Measurements from ENCODE around the gene GGN.

DNA sequence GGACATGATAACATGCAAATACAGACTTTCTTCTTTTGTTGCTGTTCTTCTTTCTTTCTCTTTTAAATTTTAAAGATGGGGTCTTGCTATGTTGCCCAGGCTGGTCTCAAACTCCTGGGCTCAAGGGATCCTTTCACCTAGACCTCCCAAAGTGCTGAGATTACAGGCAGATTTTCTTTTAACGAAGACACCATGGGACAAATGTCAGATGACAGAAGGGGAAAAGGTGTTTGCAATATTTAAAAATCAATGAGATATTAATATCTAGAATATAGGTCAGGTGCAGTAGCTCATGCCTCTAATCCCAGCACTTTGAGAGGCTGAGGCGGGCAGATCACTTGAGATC, 42.0 kb upstream of the GGN start:
- no peak for TF ChIP-seq POLR2A (IDR thresholded peaks at IDR 0.05)
- TF ChIP-seq, protein P1, sequence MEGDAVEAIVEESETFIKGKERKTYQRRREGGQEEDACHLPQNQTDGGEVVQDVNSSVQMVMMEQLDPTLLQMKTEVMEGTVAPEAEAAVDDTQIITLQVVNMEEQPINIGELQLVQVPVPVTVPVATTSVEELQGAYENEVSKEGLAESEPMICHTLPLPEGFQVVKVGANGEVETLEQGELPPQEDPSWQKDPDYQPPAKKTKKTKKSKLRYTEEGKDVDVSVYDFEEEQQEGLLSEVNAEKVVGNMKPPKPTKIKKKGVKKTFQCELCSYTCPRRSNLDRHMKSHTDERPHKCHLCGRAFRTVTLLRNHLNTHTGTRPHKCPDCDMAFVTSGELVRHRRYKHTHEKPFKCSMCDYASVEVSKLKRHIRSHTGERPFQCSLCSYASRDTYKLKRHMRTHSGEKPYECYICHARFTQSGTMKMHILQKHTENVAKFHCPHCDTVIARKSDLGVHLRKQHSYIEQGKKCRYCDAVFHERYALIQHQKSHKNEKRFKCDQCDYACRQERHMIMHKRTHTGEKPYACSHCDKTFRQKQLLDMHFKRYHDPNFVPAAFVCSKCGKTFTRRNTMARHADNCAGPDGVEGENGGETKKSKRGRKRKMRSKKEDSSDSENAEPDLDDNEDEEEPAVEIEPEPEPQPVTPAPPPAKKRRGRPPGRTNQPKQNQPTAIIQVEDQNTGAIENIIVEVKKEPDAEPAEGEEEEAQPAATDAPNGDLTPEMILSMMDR (IDR thresholded peaks at IDR 0.05) = no peak

All from lower leg skin (tissue), 3 donors.